ENCODE results near the gene TBRG4. TPM values are rescaled to one million over a fixed set of nuclear protein-coding genes. Genes with fewer than 3 reads are reported as not detected.
"Not testable (repeated sequence)": the region's sequence is repeated elsewhere in the genome, so short reads cannot be mapped to it uniquely, and the experiment has no call there.

TBRG4 gene
- total RNA-seq, 1 donor from 2014 or later: 52.5 TPM

DNA sequence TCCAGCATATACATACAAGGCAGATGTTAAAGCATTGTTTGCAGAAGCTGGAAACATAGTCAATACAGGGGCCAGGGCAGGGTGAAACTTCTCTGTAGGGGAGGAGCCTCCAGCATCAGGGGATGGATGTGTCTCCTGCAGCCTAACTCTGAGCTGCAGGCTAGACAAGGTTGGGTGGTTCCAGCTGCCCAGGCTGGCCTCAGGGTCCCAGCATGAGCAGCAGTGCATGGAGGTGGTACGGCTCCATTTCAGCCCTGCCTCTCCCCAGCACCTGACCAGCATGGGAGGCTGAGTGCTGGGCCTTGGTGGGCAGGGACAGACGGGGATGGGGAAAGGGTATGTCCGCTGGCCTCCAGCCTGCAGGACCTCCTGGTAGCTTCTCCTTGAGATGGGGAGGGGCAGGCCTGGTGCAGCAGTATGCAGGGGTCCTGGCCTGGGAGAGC, 7.4 kb upstream of the TBRG4 start:
- DNase-seq (ENCODE audit: extremely low read depth, low read depth, low spot score): no peak

DNA sequence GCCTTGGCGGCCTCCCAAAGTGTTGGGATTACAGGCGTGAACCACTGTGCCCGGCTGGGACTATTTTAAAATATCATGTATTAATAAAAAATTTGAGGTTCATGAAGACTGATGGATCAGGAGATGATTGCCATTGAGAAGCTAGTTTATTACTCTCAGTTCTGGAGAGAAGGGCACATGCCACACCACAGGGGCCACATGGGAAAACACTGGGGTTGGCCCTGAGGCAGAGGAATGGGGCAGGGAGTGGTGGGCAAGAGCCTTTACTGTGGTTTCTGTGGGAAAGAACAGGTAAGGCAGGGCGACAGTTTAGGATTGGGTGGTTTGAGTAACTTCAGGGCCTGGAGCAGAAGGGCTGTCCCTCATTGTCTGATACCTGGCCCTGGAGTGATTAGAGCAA, 6.8 kb upstream of the TBRG4 start:
- no peak for DNase-seq (ENCODE audit: extremely low read depth, low read depth, low spot score)

DNA sequence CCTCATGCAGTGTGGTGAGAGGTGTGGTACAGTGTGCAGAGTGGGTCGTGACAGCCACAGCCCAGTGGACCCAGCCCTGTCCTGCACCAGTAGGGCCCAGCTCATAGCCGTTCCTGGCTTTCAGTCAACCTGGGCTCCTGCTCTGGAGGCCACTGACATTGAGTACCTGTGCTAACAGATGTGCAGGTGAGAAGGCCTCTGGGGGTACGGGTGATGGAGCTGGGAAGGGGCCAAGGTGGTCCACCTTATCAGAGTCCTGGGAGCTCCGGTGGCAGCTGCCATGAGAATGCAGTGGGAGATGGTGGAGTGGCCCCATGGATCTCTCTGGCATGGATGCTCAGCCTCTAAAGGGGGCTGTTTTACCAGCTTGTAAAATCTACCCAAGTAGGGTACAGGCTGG, 6.1 kb upstream of the TBRG4 start:
- no peak for DNase-seq (ENCODE audit: extremely low read depth, low read depth, low spot score)

DNA sequence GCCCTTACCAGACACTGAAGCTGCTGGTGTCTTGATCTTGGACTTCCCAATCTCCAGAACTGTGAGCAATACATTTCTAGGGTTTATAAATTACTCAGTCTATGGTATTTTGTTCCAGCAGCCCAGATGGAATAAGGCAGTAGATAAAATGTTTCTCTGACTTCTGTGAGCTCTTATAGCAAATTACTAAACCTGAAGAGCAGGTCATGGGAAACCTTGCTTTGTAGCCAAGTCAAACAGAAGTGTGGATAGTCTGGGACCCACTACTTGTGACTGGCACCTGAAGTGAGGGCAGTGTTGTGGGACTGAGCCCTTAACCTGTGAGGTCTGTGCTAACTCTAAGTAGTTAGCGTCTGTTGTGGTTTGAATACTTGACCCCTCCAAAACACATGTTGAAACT, 4.6 kb upstream of the TBRG4 start:
- DNase-seq (ENCODE audit: extremely low read depth, low read depth, low spot score): no peak

DNA sequence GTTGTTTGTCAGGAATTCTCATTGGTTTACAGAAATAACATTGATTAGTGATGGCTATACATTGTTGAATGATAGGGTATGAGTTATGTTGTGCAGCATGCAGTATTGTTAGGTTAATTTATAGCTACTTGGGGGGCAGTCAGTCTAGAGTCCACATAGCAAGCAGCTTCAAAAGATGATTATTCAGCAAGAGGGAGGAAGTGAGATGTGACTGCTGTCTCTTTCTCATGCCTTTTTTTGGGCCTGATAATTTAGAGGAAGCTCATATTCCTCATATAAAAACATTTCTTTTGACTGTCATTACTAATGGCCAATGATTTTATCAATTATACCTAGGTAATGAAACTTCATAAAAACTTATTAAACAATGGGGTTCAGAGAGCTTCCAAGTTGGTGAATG, 3.4 kb upstream of the TBRG4 start:
- DNase-seq (ENCODE audit: extremely low read depth, low read depth, low spot score): no peak

DNA sequence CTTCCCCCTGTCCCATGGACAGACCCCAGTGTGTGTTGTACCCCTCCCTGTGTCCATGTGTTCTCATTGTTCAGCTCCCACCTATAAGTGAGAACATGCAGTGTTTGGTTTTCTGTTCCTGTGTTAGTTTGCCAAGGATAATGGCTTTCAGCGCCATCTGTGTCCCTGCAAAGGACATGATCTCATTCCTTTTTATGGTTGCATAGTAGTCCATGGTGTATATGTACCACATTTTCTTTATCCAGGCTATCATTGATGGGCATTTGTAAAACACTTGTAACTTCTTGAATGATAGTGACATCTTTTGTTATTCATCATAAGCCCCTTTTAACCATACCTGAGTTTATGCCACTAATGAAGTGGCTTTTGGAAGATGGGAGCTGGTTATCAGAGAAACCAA, 2.8 kb upstream of the TBRG4 start:
- not testable (repeated sequence) for DNase-seq (ENCODE audit: extremely low read depth, low read depth, low spot score)

DNA sequence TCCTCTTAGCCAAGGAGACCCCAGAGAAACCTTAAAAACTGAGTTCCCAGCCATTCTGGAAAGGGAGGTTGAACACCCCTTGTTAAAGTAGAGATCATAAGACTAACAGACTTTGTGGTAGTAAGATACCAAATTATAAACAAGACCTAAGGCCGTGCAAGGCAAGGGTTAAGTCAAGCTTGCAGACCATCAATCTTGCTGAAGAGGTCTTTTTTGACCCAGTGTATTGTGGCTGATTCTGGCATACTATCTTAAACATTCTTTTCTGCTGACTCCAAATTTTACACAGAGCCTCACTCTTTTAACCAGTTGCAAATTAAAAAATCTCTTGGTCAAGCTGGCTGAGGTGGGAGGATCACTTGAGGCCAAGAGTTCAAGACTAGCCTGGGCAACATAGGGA, 1.2 kb upstream of the TBRG4 start:
- no peak for DNase-seq (ENCODE audit: extremely low read depth, low read depth, low spot score)

DNA sequence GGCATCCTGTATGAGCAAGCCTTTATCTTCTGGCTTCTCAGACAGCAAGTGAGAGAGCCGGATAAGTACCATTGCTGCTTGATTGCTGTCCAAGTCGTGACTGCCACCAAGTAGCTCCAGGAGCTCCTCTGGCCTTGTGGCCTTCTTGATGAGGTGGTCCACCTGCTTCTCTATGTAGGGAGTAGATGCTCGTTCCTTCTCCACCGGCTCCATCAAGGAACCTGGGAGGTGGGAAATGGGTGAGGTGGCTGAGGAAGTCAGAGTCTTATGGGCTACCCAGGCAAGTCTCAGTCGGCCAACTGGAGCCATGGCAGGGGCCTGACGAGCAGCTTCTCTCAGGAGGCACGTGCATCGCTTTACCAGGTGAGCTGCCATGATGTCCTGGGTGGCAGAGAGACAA, 2.6 kb downstream of the TBRG4 start:
- DNase-seq (ENCODE audit: extremely low read depth, low read depth, low spot score): no peak

DNA sequence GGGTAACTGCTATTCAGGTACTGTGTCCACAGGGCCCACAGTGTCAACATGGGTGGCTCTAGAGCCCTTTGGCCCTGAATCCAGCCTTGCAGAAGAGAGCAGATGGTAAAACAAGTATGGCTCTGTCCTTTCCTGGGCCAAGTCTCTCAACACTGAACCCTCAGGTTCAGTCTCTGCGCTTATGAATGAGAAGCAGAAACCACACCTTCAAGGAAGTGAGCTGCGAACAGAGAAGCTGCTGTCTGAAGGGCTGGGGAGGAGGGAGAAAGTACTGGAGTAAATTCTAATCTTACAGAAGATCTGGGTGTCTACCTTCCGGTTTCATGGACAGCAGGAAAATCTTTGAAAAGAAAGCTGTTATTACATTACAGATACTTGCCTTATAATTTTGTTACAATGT, 4.1 kb downstream of the TBRG4 start:
- DNase-seq (ENCODE audit: extremely low read depth, low read depth, low spot score): no peak

DNA sequence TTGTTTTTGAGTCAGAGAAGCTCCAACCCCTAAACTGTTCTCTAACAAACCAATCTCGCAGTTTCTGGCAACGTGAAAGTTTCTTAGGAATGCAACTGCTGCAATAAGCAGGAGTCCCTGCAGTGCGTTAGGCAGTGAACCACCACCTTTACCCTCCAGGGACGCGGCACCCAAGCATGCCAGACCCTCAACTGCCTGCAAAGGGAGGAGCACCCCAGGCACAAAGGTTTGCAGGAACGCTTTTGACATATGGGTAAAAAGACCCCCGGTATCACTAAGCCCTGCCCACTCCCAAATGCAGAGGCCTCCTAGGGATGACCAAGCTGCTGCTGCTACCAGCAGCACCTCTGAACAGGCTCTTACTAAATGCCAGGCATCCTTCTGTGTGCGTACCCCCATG, 4.7 kb downstream of the TBRG4 start:
- no peak for DNase-seq (ENCODE audit: extremely low read depth, low read depth, low spot score)

DNA sequence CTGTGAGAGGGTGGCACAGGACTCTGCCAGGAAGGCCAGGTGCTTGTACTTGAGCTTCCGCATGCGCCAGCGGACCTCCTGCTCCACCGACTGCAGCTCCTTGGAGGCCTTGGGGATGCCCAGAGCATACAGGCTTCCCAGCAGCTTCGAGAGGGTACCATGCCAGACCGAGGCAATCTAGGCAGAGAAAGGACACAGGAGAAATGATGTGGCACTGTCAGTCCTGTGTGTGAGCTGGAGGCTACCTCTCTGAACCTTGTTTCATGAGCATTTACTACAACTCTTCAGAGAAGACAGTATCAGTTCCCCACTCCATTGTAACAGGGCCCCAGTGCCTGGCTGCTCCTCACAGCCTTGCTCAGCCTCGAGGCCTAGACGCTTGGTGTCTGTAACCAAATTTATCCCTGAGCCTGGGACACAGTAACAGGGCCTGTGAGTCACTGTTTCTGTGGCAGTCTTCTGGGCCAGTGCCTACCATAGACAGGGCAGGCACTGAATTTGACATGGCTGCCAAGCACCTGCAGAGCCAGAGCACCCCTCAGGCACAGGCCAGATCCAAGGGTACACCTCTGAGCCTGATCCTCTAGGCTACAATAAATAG, 5.8 kb downstream of the TBRG4 start:
- no peak for DNase-seq (ENCODE audit: extremely low read depth, low read depth, low spot score)

DNA sequence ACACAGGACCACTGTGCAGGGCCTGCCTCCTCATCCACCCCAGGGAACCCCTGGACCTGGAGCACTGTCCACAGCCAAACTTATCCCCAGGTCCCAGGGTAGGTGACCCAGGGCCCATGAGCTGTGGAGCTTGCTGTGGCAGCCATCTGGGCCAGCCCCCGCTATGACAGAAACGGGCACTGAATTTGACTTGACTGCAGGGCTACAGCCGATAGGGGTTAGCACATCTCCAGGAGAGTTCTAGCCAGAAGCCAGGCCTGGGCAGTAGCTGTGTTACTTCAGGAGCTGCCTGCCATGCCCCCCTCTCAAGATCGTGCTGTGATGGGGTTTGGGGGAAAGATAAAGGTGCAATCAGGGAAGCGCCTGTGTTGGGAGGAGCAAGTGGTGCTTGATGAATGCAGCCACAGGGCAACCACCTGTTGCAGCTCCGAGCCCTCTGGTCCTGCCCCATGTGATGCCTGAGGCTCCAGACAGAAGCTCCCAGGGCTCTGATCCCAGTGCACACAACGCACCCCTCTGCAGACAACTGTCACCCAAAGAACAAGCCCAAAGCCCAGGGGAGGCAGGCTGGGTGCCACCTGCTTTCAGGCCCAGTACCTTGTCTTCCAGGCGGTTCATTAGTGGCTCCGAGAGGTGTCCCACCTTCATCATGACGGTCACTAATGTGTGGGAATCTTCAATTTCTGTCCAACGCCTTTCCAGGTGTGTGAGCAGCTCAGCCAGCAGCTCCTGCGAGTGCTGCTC, 6.5 kb downstream of the TBRG4 start:
- DNase-seq (ENCODE audit: extremely low read depth, low read depth, low spot score): no peak

DNA sequence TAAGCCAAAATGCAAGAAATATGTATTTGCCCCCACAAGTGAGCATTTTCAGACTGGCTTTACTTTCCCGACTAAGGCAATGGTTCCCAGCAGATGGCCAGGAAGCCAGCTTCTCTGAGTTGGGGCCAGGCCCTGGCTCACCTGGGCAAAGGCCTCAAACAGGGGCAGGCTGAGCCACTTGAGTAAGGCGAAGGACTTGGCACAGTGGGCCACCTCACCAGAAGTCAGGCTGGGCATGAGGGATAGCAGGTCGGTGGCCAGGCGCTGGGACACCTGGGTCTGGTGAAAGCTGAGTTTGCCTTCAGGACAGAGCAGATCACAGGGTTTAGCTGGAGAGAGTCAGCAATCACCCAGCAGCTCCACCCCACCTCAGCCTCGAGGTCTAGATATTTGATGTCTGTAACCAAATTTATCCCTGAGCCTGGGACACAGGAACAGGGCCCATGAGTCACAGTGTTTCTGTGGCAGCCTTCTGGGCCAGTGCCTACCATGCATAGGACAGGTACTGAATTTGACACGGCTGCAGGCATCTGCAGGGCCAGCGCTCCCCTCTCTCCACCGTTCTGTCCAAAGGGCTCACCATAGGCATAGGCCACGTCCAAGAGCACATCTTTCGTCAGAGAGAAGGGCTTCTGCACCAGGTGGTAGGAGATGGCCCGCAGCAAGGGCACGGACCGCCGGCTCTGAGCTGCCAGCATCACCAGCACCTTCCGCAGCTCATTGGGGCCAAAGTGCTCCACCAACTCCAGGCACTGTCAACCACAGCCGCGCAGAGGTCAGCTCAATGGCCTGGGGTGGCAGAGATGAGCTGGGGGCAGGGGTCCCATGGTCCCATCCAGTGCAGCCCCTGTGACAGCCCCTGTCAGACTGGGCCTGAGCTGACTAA, 7.3 kb downstream of the TBRG4 start:
- no peak for DNase-seq (ENCODE audit: extremely low read depth, low read depth, low spot score)

DNA sequence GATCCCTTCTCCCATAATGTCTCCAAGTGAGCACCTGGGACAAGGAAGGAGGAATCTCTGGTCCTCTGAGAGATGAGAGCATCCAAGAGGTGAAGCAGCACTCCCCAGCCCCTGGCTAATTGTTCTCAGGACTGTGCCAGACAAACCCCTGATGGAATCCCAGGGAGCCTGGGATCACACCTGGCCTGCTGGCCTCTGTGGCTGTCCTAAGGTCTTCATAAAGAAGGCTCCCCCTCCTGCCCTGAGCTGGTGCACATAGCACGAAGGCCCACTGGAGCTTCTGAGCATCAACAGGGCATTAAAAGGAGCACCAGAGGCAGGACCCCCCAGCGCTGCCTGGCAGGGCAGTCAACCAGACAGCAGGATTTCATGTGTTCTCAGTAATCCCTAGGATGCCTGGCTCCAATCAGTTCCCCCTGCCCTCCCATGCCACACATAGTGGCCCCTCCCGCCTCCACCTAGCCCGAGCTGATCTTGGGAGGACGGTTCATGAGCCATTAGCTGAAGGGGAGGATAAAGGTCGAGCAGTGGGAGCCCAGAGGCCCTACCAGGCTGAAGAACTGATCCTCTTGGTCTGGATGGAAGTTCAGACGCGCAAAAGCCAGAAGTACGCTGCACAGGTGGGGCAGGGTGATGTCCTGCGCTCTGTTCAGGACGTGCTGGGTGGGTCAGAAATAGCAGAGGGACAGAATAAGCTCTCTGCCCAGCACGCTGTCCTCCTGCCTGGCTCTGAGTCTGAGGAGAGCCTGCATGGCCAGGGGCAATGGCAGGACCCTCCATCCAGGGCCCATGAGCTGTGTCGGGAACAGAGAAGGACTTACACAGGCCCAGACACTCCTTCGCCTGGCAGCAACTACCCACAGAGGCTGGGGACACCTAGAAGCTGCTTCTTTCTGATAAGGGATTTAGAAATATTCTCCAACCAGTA, 8.4 kb downstream of the TBRG4 start:
- DNase-seq (ENCODE audit: extremely low read depth, low read depth, low spot score): no peak

DNA sequence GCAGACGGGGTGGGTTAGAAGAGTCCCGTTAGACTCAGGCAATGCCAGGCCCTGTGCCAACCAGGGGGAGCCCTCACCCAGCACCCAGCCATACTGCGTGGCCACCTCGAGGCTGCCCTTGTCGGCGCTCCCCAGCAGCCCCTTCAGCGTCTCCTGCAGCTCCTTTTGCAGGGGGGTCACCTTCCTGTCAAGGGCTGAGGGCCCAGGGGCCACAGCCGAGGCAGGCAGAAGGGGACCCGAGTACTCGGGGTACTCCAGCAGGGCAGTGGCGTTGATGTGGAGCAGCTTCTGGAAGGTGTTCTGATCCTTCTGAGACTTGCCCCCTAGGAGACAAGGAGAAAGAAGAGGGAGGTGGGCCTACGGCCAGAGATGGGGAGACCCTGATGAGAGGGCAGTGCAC, 9.7 kb downstream of the TBRG4 start:
- DNase-seq (ENCODE audit: extremely low read depth, low read depth, low spot score): no peak

DNA sequence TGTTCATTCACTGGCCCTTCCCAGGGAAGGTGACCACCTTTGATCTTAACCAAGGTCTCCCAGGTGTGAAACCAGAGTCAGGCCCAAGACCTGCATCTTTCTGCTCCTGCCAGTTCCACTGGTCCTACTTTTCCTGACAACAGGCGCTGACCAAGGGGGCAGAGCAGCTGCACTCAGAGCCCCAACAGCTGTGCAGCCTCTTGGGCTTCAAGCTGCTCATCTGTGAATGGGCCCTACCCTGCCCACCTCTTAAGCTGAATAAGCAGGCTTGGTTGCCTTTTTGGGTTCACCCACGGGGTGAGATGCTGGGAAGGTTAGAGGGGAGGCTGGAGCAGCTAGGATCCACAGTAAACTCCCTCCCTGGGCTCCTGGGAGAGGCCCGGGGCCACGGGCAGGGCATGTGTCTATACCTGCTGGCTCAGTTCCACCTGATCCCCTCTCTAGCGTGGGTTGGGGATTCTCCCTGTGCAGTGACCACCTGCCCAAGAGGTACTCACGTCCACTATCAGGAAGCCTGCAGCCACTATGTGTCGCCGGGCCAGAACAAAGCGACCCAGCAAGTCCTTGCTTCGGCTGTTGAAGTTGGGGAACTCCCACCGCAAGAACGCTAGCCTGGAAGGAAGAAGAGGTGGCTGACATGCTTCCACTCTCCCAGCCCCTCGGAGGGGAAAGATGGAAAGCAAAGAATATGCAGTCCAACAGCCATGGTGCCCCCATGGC, 10.6 kb downstream of the TBRG4 start:
- DNase-seq (ENCODE audit: extremely low read depth, low read depth, low spot score): no peak

DNA sequence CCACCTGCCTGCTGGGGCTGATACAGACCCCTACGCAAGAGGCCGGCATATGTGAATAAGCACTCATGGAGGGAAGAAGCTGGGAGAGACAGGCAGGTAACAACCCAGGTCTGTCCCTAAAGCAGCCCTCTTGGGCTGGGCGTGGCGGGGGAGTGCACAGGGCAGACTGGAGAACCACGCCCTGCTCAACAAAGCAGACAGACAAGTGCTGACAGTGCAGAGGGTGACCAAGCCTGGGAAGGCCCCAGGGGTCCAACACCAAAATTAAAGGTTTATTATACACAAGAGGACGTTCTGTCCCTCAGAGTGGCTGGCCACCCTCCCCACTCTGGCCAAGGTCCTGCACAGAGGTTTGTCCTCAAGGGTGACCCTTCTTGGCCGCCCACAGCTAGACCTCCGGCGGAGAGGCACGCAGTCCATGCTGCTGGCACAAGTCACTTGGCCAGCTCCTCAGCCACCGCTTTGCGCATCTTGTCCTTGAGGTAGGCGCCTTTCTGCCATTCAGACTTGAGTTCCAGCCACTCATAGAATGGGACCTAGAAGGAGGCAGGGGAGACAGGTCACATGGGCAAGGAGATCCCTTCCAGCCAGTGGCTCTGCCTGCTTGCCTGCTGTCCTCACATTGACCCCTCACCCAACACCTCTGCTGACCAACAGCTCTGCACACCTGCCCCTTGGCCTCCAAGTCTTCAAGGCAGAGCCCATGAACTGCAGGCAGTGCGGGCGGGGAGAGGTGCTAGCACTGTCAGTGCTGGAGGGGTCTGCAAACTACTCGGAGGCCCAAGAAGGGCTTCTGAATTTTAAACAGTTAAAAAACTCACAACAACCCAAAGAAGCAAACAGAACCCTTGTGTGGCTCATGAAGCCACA, 11.4 kb downstream of the TBRG4 start:
- no peak for DNase-seq (ENCODE audit: extremely low read depth, low read depth, low spot score)

DNA sequence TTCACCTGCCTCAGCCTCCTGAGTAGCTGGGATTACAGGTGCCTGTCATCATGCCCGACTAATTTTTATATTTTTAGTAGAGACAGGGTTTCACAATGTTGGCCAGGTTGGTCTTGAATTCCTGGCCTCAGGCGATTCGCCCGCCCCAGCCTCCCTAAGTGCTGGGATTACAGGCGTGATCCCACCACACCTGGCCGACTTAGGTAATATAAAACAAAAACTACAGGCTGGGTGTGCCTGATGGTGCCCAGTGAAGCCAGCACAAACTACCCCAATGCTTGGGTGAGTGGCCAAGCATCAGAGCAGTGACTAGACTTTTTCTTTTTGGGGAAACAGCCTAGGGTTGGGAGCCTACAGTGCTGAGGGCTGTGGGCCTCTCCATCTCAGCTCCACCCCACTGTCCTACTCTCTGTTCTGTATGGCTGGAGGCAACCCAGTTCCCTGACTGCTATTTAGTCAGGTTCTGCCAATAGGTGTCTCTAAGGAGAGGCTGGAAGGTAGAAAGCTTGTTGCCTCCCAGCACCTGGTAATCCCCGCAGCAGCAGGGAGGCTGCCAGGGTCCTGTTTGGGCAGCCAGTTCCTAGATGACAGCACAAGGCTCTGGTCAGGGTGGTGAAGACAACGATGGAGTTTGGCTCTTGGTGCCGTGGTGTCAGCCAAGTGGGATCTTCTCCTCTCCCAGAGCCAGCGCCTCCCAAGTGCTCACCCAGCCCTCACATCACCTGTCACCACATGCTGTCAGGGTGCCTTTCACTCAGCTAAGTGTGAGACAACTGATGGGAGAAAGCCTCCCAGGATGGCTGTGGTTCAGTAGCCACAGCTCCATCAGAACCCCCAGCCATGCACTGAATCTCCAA, 12.3 kb downstream of the TBRG4 start:
- DNase-seq (ENCODE audit: extremely low read depth, low read depth, low spot score): no peak
